SJSA1 (cell line): Measurements from ENCODE around the gene SLC6A20. TPM values are rescaled to one million over a fixed set of nuclear protein-coding genes. Genes with fewer than 3 reads are reported as not detected.
"Not testable (repeated sequence)": the region's sequence is repeated elsewhere in the genome, so short reads cannot be mapped to it uniquely, and the experiment has no call there.

Source experiments
- DNase-seq, 2 experiments: peaks; one replicate each; pipeline ENCODE4 v3.0.0-alpha.2; 2015 to 2020; ENCODE audit warnings: low spot score in 2 of 2, low read depth in 1 of 2
- H3K27ac ChIP-seq: fragments of 250-450 bp; sonication (Bioruptor Pico); 2 replicates; pipeline ENCODE4 v1.5.1; 2020; ENCODE audit warnings: mild to moderate bottlenecking, moderate library complexity
- H3K27me3 ChIP-seq: fragments of 250-450 bp; sonication (Bioruptor Pico); replicated peaks from 2 replicates; pipeline ENCODE4 v1.5.1; 2020; ENCODE audit warnings: mild to moderate bottlenecking, moderate library complexity
- H3K36me3 ChIP-seq: fragments of 250-450 bp; sonication (Bioruptor Pico); 2 replicates; pipeline ENCODE4 v1.5.1; 2020; ENCODE audit warnings: mild to moderate bottlenecking
- H3K4me1 ChIP-seq: fragments of 250-450 bp; sonication (Bioruptor Pico); replicated peaks from 2 replicates; pipeline ENCODE4 v1.6.1; 2021; ENCODE audit warnings: mild to moderate bottlenecking
- H3K4me3 ChIP-seq: fragments of 250-450 bp; sonication (Bioruptor Pico); 2 replicates; pipeline ENCODE4 v1.5.1; 2020; ENCODE audit warnings: mild to moderate bottlenecking
- H3K9me3 ChIP-seq: fragments of 250-450 bp; sonication (Bioruptor Pico); replicated peaks from 2 replicates; pipeline ENCODE4 v1.5.1; 2020; ENCODE audit warnings: mild to moderate bottlenecking
- total RNA-seq: library from RNA; depleted of rRNA; stranded (reverse); fragments of >200 nt; shearing (Covaris generic); gene quantifications from 2 replicates; pipeline ENCODE4 v1.2.3, GENCODE V29; 2014

Gene SLC6A20
- total RNA-seq, 1 experiment from 2014 or later = 0.03 TPM

- no peak overlapping the region for H3K4me3 ChIP-seq
- no peak overlapping the region for H3K27ac ChIP-seq
- H3K27me3 ChIP-seq = no peaks in the 10 kb centered on the region
- H3K9me3 ChIP-seq = no peaks in the 10 kb centered on the region
- no peaks in the 10 kb centered on the region for H3K4me1 ChIP-seq
- DNase-seq = no peak
- H3K36me3 ChIP-seq = peaks cover 3% of the 10 kb centered on the region; the same call in 1 of the 2 replicates
These were observed 44.6 kb downstream of the SLC6A20 start for GRCh38 chr3:45751537-45752242.

- no peak for DNase-seq
These were observed 46.5 kb downstream of the SLC6A20 start for GRCh38 chr3:45749880-45750279.

GRCh38 chr3:45749036-45749600 lies 47.2 kb downstream of the SLC6A20 start:
- H3K27ac ChIP-seq, H3K4me1 ChIP-seq, H3K4me3 ChIP-seq, DNase-seq, H3K27me3 ChIP-seq, H3K9me3 ChIP-seq: not testable (repeated sequence)
- peaks cover 13% of the 10 kb centered on the region for H3K36me3 ChIP-seq

More at GRCh38 chr3:45749880-45750279, 46.5 kb downstream of the SLC6A20 start:
- H3K4me1 ChIP-seq = no peaks in the 10 kb centered on the region
- H3K9me3 ChIP-seq = no peaks in the 10 kb centered on the region
- H3K27ac ChIP-seq = no peak overlapping the region
- H3K36me3 ChIP-seq = peaks cover 8% of the 10 kb centered on the region
- H3K4me3 ChIP-seq = no peak overlapping the region
- no peaks in the 10 kb centered on the region for H3K27me3 ChIP-seq

GRCh38 chr3:45748068-45748467 lies 48.3 kb downstream of the SLC6A20 start:
- H3K36me3 ChIP-seq = peaks cover 22% of the 10 kb centered on the region
- DNase-seq = no peak
- no peaks in the 10 kb centered on the region for H3K27me3 ChIP-seq
- no peak overlapping the region for H3K27ac ChIP-seq
- no peak overlapping the region for H3K4me3 ChIP-seq
- H3K4me1 ChIP-seq = no peaks in the 10 kb centered on the region
- no peaks in the 10 kb centered on the region for H3K9me3 ChIP-seq

- no peaks in the 10 kb centered on the region for H3K27me3 ChIP-seq
- DNase-seq = no peak
- no peak overlapping the region for H3K27ac ChIP-seq
- peaks cover 25% of the 10 kb centered on the region for H3K36me3 ChIP-seq
- H3K4me1 ChIP-seq = no peaks in the 10 kb centered on the region
- no peaks in the 10 kb centered on the region for H3K9me3 ChIP-seq
- H3K4me3 ChIP-seq = no peak overlapping the region
These were observed 49.3 kb downstream of the SLC6A20 start for GRCh38 chr3:45746777-45747622.

- no peak overlapping the region for H3K4me3 ChIP-seq
- no peak for DNase-seq
- H3K27me3 ChIP-seq = no peaks in the 10 kb centered on the region
- H3K9me3 ChIP-seq = no peaks in the 10 kb centered on the region
- H3K27ac ChIP-seq = no peak overlapping the region
- peaks cover 28% of the 10 kb centered on the region for H3K36me3 ChIP-seq
- H3K4me1 ChIP-seq = no peaks in the 10 kb centered on the region
These were observed 50.1 kb downstream of the SLC6A20 start for GRCh38 chr3:45746165-45746776.

GRCh38 chr3:45742461-45743089 lies 53.8 kb downstream of the SLC6A20 start:
- H3K27ac ChIP-seq = no peak overlapping the region
- H3K36me3 ChIP-seq = peaks cover 63% of the 10 kb centered on the region
- no peak overlapping the region for H3K4me3 ChIP-seq
- no peak for DNase-seq
- no peaks in the 10 kb centered on the region for H3K4me1 ChIP-seq
- no peaks in the 10 kb centered on the region for H3K9me3 ChIP-seq
- no peaks in the 10 kb centered on the region for H3K27me3 ChIP-seq

GRCh38 chr3:45741742-45742460 lies 54.4 kb downstream of the SLC6A20 start:
- DNase-seq = no peak
- Histone ChIP-seq H3K27ac (no peak overlapping the region), H3K27me3 (no peaks in the 10 kb centered on the region), H3K4me1 (no peaks in the 10 kb centered on the region), H3K36me3 (peaks cover 66% of the 10 kb centered on the region), H3K4me3 (no peak overlapping the region), H3K9me3 (no peaks in the 10 kb centered on the region)

- no peaks in the 10 kb centered on the region for H3K4me1 ChIP-seq
- H3K36me3 ChIP-seq = peaks cover 72% of the 10 kb centered on the region
- no peak overlapping the region for H3K27ac ChIP-seq
- H3K4me3 ChIP-seq = no peak overlapping the region
- DNase-seq = no peak
- no peaks in the 10 kb centered on the region for H3K27me3 ChIP-seq
- H3K9me3 ChIP-seq = no peaks in the 10 kb centered on the region
These were observed 55.1 kb downstream of the SLC6A20 start for GRCh38 chr3:45741247-45741646.

GRCh38 chr3:45739991-45740390 lies 56.3 kb downstream of the SLC6A20 start:
- H3K4me3 ChIP-seq = no peak overlapping the region
- H3K27me3 ChIP-seq = no peaks in the 10 kb centered on the region
- H3K36me3 ChIP-seq = peaks cover 78% of the 10 kb centered on the region
- DNase-seq = no peak
- no peaks in the 10 kb centered on the region for H3K4me1 ChIP-seq
- H3K27ac ChIP-seq = no peak overlapping the region
- no peaks in the 10 kb centered on the region for H3K9me3 ChIP-seq

GRCh38 chr3:45737234-45737633 lies 59.1 kb downstream of the SLC6A20 start:
- no peaks in the 10 kb centered on the region for H3K4me1 ChIP-seq
- no peak overlapping the region for H3K4me3 ChIP-seq
- H3K27me3 ChIP-seq = no peaks in the 10 kb centered on the region
- H3K9me3 ChIP-seq = no peaks in the 10 kb centered on the region
- no peak overlapping the region for H3K27ac ChIP-seq
- peaks cover 81% of the 10 kb centered on the region for H3K36me3 ChIP-seq
- DNase-seq = no peak

- DNase-seq = no peak
- H3K36me3 ChIP-seq = peaks cover 86% of the 10 kb centered on the region
These were observed 59.6 kb downstream of the SLC6A20 start for GRCh38 chr3:45736707-45737106.

More at GRCh38 chr3:45736707-45737106, 59.6 kb downstream of the SLC6A20 start:
- Histone ChIP-seq H3K27me3 (no peaks in the 10 kb centered on the region), H3K27ac (no peak overlapping the region), H3K4me1 (no peaks in the 10 kb centered on the region), H3K4me3 (no peak overlapping the region), H3K9me3 (no peaks in the 10 kb centered on the region)
